ENCODE results near the gene CD151. TPM values are rescaled to one million over a fixed set of nuclear protein-coding genes. Genes with fewer than 3 reads are reported as not detected.

CD151 gene
- total RNA-seq (19.5 TPM), polyA plus RNA-seq (82.3 TPM)
- long read RNA-seq, donor 1, partial matches to known transcripts = 0 of 4 reads
- long read RNA-seq, donor 1, other reads (novel, unspliced or antisense) = 0 of 4 reads
- long read RNA-seq, donor 2 = 0 reads
- long read RNA-seq, donor 3, transcript CD151-203 (8 exons, 1,486 nt) = major isoform, 8 of 10 reads
- long read RNA-seq, donor 3, partial matches to known transcripts = 0 of 10 reads
- long read RNA-seq, donor 3, other reads (novel, unspliced or antisense) = 0 of 10 reads
- long read RNA-seq, donor 4, partial matches to known transcripts = 0 of 2 reads
- long read RNA-seq, donor 4, other reads (novel, unspliced or antisense) = 0 of 2 reads
- long read RNA-seq, donor 5, transcript CD151-202 (9 exons, 1,658 nt) = minor isoform, 9 of 38 reads
- long read RNA-seq, donor 5, transcript CD151-203 (8 exons, 1,486 nt) = major isoform, 20 of 38 reads
- long read RNA-seq, donor 5, partial matches to known transcripts = 8 of 38 reads
- long read RNA-seq, donor 5, other reads (novel, unspliced or antisense) = 0 of 38 reads
- long read RNA-seq, donor 6, transcript CD151-203 (8 exons, 1,486 nt) = major isoform, 6 of 8 reads
- long read RNA-seq, donor 6, partial matches to known transcripts = 0 of 8 reads
- long read RNA-seq, donor 6, other reads (novel, unspliced or antisense) = 0 of 8 reads
- long read RNA-seq, donor 7, partial matches to known transcripts = 0 of 3 reads
- long read RNA-seq, donor 7, other reads (novel, unspliced or antisense) = 0 of 3 reads
- long read RNA-seq, donor 8, transcript CD151-203 (8 exons, 1,486 nt) = major isoform, 5 of 9 reads
- long read RNA-seq, donor 8, partial matches to known transcripts = 0 of 9 reads
- long read RNA-seq, donor 8, other reads (novel, unspliced or antisense) = 0 of 9 reads
- long read RNA-seq, donor 9, partial matches to known transcripts = 0 of 5 reads
- long read RNA-seq, donor 9, other reads (novel, unspliced or antisense) = 0 of 5 reads
- long read RNA-seq, donor 10, transcript CD151-202 (9 exons, 1,658 nt) = major isoform, 5 of 8 reads
- long read RNA-seq, donor 10, partial matches to known transcripts = 0 of 8 reads
- long read RNA-seq, donor 10, other reads (novel, unspliced or antisense) = 0 of 8 reads

GRCh38 chr11:832529-833113, at the start of gene CD151:
Gene CD151 (plus strand): TSS chr11:832952. CDS start chr11:836070, 3,118 bp downstream.
- Histone ChIP-seq H3K36me3 (ENCODE audit: control insufficient read depth in 2 of 2, insufficient read depth in 2 of 2, low read length in 1 of 2) (peaks cover 0 to 5% of the 10 kb centered on the region in 2 donors), H3K9me3 (ENCODE audit: control insufficient read depth in 2 of 2, insufficient read depth in 1 of 2, low read length in 1 of 2) (peaks cover 6 to 35% of the 10 kb centered on the region in 2 donors), H3K27ac (ENCODE audit: low read depth in 1 of 2, low read length in 1 of 2) (no peak within 1 kb of the TSS), H3K4me1 (ENCODE audit: control insufficient read depth in 2 of 2, insufficient read depth in 2 of 2, low read length in 2 of 2) (peaks cover 12 to 56% of the 10 kb centered on the region in 2 donors), H3K27me3 (ENCODE audit: control insufficient read depth in 2 of 2, insufficient read depth in 1 of 2, low read length in 1 of 2) (peaks cover 69 to 83% of the 10 kb centered on the region in 2 donors), H3K4me3 (ENCODE audit: low read length in 2 of 2) (peak within 1 kb of the TSS; percentile 16 to 52)
- no peak for DNase-seq (ENCODE audit: low read depth in 6 of 9, low spot score in 9 of 9)
- WGBS = 5% methylated on average over 62 of the region's 67 CpGs

GRCh38 chr11:783581-784015, 49.2 kb upstream of the CD151 start:
- Histone ChIP-seq H3K36me3 (ENCODE audit: control insufficient read depth in 2 of 2, insufficient read depth in 2 of 2, low read length in 1 of 2) (peaks cover 0 to 4% of the 10 kb centered on the region in 2 donors), H3K27ac (ENCODE audit: low read depth in 1 of 2, low read length in 1 of 2) (no peak overlapping the region), H3K9me3 (ENCODE audit: control insufficient read depth in 2 of 2, insufficient read depth in 1 of 2, low read length in 1 of 2) (no peaks in the 10 kb centered on the region), H3K27me3 (ENCODE audit: control insufficient read depth in 2 of 2, insufficient read depth in 1 of 2, low read length in 1 of 2) (peaks cover 0 to 15% of the 10 kb centered on the region in 2 donors), H3K4me3 (ENCODE audit: low read length in 2 of 2) (no peak overlapping the region), H3K4me1 (ENCODE audit: control insufficient read depth in 2 of 2, insufficient read depth in 2 of 2, low read length in 2 of 2) (peaks cover 0 to 8% of the 10 kb centered on the region in 2 donors)
- 62% methylated on average over 24 of the region's 24 CpGs for WGBS
- DNase-seq (ENCODE audit: low read depth in 6 of 9, low spot score in 9 of 9) = peak in 2 of 9 donors; percentile 56 to 64

- 91% methylated on average over 24 of the region's 24 CpGs for WGBS
- H3K9me3 ChIP-seq (ENCODE audit: control insufficient read depth in 2 of 2, insufficient read depth in 1 of 2, low read length in 1 of 2) = no peaks in the 10 kb centered on the region
- no peak overlapping the region for H3K27ac ChIP-seq (ENCODE audit: low read depth in 1 of 2, low read length in 1 of 2)
- peaks cover 10 to 40% of the 10 kb centered on the region in 2 donors for H3K27me3 ChIP-seq (ENCODE audit: control insufficient read depth in 2 of 2, insufficient read depth in 1 of 2, low read length in 1 of 2)
- DNase-seq (ENCODE audit: low read depth in 6 of 9, low spot score in 9 of 9) = no peak
- H3K4me3 ChIP-seq (ENCODE audit: low read length in 2 of 2) = no peak overlapping the region
- H3K4me1 ChIP-seq (ENCODE audit: control insufficient read depth in 2 of 2, insufficient read depth in 2 of 2, low read length in 2 of 2) = peaks cover 3 to 4% of the 10 kb centered on the region in 2 donors
- peaks cover 4 to 6% of the 10 kb centered on the region in 2 donors for H3K36me3 ChIP-seq (ENCODE audit: control insufficient read depth in 2 of 2, insufficient read depth in 2 of 2, low read length in 1 of 2)
These were observed 46.3 kb upstream of the CD151 start for GRCh38 chr11:786235-787083.

- peaks cover 10 to 40% of the 10 kb centered on the region in 2 donors for H3K27me3 ChIP-seq (ENCODE audit: control insufficient read depth in 2 of 2, insufficient read depth in 1 of 2, low read length in 1 of 2)
- H3K4me1 ChIP-seq (ENCODE audit: control insufficient read depth in 2 of 2, insufficient read depth in 2 of 2, low read length in 2 of 2) = peaks cover 3 to 4% of the 10 kb centered on the region in 2 donors
- peaks cover 11 to 13% of the 10 kb centered on the region in 2 donors for H3K36me3 ChIP-seq (ENCODE audit: control insufficient read depth in 2 of 2, insufficient read depth in 2 of 2, low read length in 1 of 2)
- no peaks in the 10 kb centered on the region for H3K9me3 ChIP-seq (ENCODE audit: control insufficient read depth in 2 of 2, insufficient read depth in 1 of 2, low read length in 1 of 2)
- no peak overlapping the region for H3K27ac ChIP-seq (ENCODE audit: low read depth in 1 of 2, low read length in 1 of 2)
- DNase-seq (ENCODE audit: low read depth in 6 of 9, low spot score in 9 of 9) = no peak
- 95% methylated on average over 24 of the region's 24 CpGs for WGBS
- no peak overlapping the region for H3K4me3 ChIP-seq (ENCODE audit: low read length in 2 of 2)
These were observed 45.6 kb upstream of the CD151 start for GRCh38 chr11:787084-787675.

DNA sequence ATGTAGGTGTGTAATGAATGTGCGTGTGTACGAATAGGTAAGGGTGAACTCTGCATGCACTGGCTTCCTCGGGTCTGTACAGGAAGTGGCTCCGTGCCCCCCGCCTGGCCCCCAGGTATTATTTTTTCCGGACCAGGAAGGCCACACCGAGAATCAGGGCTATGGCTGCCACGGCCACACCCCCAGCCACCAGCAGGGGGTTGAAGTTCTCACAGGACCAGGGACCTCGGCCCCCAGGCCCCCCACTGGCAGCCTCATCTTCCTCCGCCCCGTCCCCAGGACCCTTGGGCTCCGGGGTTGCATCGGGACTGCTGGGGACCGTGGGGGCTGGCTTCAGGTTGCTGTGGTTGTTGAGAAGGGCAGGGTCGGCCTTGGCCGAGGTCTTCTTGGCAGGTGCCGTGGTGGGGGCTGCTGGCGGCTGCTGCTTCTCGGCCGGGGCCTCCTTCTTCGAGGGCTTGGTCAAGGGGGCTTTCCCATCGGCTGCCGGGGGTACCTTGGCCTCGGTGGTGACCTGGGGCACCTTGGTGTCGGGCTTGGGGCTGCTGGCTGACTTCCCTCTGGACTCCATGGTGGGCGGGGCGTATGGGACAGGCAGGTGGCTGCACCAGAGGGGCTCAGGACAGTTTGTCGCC, 44.6 kb upstream of the CD151 start:
- 59% methylated on average over 28 of the region's 28 CpGs for WGBS
- Histone ChIP-seq H3K4me1 (ENCODE audit: control insufficient read depth in 2 of 2, insufficient read depth in 2 of 2, low read length in 2 of 2) (peaks cover 3 to 4% of the 10 kb centered on the region in 2 donors), H3K36me3 (ENCODE audit: control insufficient read depth in 2 of 2, insufficient read depth in 2 of 2, low read length in 1 of 2) (peaks cover 17 to 19% of the 10 kb centered on the region in 2 donors), H3K4me3 (ENCODE audit: low read length in 2 of 2) (no peak overlapping the region), H3K27ac (ENCODE audit: low read depth in 1 of 2, low read length in 1 of 2) (no peak overlapping the region), H3K27me3 (ENCODE audit: control insufficient read depth in 2 of 2, insufficient read depth in 1 of 2, low read length in 1 of 2) (peaks cover 10 to 37% of the 10 kb centered on the region in 2 donors), H3K9me3 (ENCODE audit: control insufficient read depth in 2 of 2, insufficient read depth in 1 of 2, low read length in 1 of 2) (no peaks in the 10 kb centered on the region)
- no peak for DNase-seq (ENCODE audit: low read depth in 6 of 9, low spot score in 9 of 9)

GRCh38 chr11:788953-789940, 43.5 kb upstream of the CD151 start:
- Histone ChIP-seq H3K4me3 (ENCODE audit: low read length in 2 of 2) (no peak overlapping the region), H3K9me3 (ENCODE audit: control insufficient read depth in 2 of 2, insufficient read depth in 1 of 2, low read length in 1 of 2) (no peaks in the 10 kb centered on the region), H3K27me3 (ENCODE audit: control insufficient read depth in 2 of 2, insufficient read depth in 1 of 2, low read length in 1 of 2) (peaks cover 10 to 37% of the 10 kb centered on the region in 2 donors), H3K27ac (ENCODE audit: low read depth in 1 of 2, low read length in 1 of 2) (no peak overlapping the region), H3K4me1 (ENCODE audit: control insufficient read depth in 2 of 2, insufficient read depth in 2 of 2, low read length in 2 of 2) (peaks cover 0 to 4% of the 10 kb centered on the region in 2 donors), H3K36me3 (ENCODE audit: control insufficient read depth in 2 of 2, insufficient read depth in 2 of 2, low read length in 1 of 2) (peaks cover 15 to 31% of the 10 kb centered on the region in 2 donors)
- no peak for DNase-seq (ENCODE audit: low read depth in 6 of 9, low spot score in 9 of 9)
- WGBS = 57% methylated on average over 31 of the region's 31 CpGs

DNA sequence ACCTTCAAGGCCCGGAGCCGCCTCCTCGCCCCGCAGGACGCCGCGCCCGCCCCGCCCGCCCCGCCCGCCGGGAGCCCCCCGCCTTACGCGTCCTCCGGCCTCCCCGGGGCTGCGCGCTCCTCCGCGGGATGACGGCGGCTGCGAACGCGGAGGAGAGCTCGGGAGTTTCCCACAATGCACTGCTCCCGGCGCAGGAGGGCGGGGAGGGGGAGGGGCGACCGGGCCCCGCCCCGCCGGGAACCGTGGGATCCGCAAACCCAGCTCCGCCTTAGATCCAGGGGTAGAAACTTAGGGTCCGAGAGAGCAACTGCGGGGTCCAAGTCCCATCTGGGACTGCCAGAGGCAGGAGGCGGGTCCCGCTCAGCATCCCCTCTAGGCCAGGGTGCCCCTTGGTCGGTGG, 42.8 kb upstream of the CD151 start, which contains the start of gene CEND1:
TSS of gene CEND1 (minus strand) at position 148 of the 400 bp plus-strand sequence. CDS start 1,514 bp downstream, outside the sequence.
- Histone ChIP-seq H3K4me3 (ENCODE audit: low read length in 2 of 2) (no peak within 1 kb of the TSS), H3K9me3 (ENCODE audit: control insufficient read depth in 2 of 2, insufficient read depth in 1 of 2, low read length in 1 of 2) (no peaks in the 10 kb centered on the region), H3K27ac (ENCODE audit: low read depth in 1 of 2, low read length in 1 of 2) (no peak within 1 kb of the TSS), H3K4me1 (ENCODE audit: control insufficient read depth in 2 of 2, insufficient read depth in 2 of 2, low read length in 2 of 2) (peaks cover under 1 to 4% of the 10 kb centered on the region in 2 donors), H3K27me3 (ENCODE audit: control insufficient read depth in 2 of 2, insufficient read depth in 1 of 2, low read length in 1 of 2) (peaks cover 10 to 37% of the 10 kb centered on the region in 2 donors), H3K36me3 (ENCODE audit: control insufficient read depth in 2 of 2, insufficient read depth in 2 of 2, low read length in 1 of 2) (peaks cover 15 to 33% of the 10 kb centered on the region in 2 donors)
- WGBS = 13% methylated on average over 44 of the region's 44 CpGs
- peak in 1 of 9 donors; percentile 33 for DNase-seq (ENCODE audit: low read depth in 6 of 9, low spot score in 9 of 9)

Measured in thymus (tissue), 14 donors.